Kidney epithelial cell (primary cell): Measurements from ENCODE around the gene LNP1. TPM values are rescaled to one million over a fixed set of nuclear protein-coding genes. Genes with fewer than 3 reads are reported as not detected.

ENCODE experiments used
- DNase-seq: peaks from one replicate; pipeline ENCODE4 v3.0.0-alpha.2; 2010; ENCODE audit warnings: low read depth
- H3K27me3 ChIP-seq: 2 replicates; pipeline ENCODE4 v1.6.0; 2011; ENCODE audit warnings: low read length; ENCODE audit not compliant: control insufficient read depth, insufficient read depth
- H3K36me3 ChIP-seq: 2 replicates; pipeline ENCODE4 v1.5.1; 2011; ENCODE audit warnings: low read length; ENCODE audit not compliant: control insufficient read depth, insufficient read depth
- H3K4me3 ChIP-seq: 2 replicates; pipeline ENCODE4 v1.5.1; 2011; ENCODE audit warnings: low read depth, mild to moderate bottlenecking, control low read depth, low read length
- total RNA-seq: library from RNA; depleted of rRNA; stranded (reverse); fragments of >200 nt; gene quantifications from 2 replicates; pipeline ENCODE4 v1.2.3, GENCODE V29; 2015
- TF ChIP-seq, protein P1 (sequence below): IDR thresholded peaks from 2 replicates; pipeline ENCODE4 v1.5.1; 2011; ENCODE audit warnings: mild to moderate bottlenecking, moderate library complexity, low read length, control low read depth, inconsistent platforms; ENCODE audit not compliant: insufficient read depth, poor library complexity, severe bottlenecking

Gene LNP1
- total RNA-seq, 1 donor from 2014 or later: 1.6 TPM

DNA sequence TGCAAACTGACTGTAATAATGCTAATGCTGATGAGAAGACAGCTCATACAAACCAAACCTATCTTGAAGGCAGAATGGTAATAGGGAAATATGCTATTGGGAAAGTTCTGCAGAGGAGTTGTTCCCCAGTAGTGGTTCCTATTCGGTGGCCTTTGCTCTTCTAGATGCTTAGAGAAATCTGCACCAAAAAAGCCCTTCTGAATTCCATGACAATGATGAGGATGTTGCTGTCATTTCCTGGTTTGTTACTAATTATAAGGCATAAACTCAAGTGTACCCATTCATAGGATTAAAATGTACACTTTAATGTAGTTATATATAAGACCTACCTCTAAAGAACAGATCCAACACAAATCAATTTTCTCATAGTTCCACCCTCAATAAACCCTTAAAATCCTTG lies 30.6 kb upstream of the LNP1 start:
- Histone ChIP-seq H3K4me3 (no peak overlapping the region), H3K36me3 (no peaks in the 10 kb centered on the region), H3K27me3 (no peaks in the 10 kb centered on the region)
- TF ChIP-seq, protein P1, sequence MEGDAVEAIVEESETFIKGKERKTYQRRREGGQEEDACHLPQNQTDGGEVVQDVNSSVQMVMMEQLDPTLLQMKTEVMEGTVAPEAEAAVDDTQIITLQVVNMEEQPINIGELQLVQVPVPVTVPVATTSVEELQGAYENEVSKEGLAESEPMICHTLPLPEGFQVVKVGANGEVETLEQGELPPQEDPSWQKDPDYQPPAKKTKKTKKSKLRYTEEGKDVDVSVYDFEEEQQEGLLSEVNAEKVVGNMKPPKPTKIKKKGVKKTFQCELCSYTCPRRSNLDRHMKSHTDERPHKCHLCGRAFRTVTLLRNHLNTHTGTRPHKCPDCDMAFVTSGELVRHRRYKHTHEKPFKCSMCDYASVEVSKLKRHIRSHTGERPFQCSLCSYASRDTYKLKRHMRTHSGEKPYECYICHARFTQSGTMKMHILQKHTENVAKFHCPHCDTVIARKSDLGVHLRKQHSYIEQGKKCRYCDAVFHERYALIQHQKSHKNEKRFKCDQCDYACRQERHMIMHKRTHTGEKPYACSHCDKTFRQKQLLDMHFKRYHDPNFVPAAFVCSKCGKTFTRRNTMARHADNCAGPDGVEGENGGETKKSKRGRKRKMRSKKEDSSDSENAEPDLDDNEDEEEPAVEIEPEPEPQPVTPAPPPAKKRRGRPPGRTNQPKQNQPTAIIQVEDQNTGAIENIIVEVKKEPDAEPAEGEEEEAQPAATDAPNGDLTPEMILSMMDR: no peak
- no peak for DNase-seq

DNA sequence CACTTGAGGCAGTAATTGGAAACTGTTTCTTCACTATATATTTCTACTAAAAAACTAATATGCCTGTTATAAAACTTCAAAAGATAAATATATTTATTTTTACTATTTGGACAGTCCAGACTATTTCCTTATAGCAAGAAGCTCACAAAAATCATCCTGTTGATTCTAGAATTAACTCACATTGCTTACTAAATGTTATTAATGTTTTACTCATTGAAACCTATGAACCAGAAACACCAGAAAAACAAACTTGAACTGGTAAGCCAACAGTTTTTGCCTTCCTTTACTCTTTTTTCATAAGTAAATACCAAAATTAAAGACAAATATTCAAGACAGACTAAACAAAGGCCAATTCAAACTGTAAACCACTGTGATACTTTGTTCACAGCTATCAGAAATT lies 26.8 kb upstream of the LNP1 start:
- H3K36me3 ChIP-seq: no peaks in the 10 kb centered on the region
- no peak for DNase-seq
- H3K27me3 ChIP-seq: no peaks in the 10 kb centered on the region
- H3K4me3 ChIP-seq: no peak overlapping the region
- TF ChIP-seq, protein P1: no peak

DNA sequence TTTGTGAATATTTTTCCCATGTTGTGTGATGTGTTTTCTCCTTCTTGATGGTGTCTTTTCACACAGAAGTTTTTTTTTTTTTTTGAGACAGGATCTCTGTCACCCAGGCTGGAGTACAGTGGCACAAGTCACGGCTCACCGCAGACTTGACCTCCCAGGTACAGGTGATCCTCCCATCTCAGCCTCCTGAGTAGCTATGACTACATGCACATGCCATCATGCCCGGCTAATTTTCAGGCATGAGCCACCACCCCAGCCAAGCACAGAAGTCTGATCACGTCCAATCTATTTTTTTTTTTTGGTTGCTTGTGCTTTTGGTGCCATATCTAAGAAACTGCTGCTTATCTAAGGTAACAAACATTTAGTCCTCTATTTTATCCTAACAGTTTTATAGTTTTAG lies 25.0 kb upstream of the LNP1 start:
- no peaks in the 10 kb centered on the region for H3K36me3 ChIP-seq
- no peak overlapping the region for H3K4me3 ChIP-seq
- TF ChIP-seq, protein P1: no peak
- DNase-seq: no peak
- H3K27me3 ChIP-seq: no peaks in the 10 kb centered on the region

DNA sequence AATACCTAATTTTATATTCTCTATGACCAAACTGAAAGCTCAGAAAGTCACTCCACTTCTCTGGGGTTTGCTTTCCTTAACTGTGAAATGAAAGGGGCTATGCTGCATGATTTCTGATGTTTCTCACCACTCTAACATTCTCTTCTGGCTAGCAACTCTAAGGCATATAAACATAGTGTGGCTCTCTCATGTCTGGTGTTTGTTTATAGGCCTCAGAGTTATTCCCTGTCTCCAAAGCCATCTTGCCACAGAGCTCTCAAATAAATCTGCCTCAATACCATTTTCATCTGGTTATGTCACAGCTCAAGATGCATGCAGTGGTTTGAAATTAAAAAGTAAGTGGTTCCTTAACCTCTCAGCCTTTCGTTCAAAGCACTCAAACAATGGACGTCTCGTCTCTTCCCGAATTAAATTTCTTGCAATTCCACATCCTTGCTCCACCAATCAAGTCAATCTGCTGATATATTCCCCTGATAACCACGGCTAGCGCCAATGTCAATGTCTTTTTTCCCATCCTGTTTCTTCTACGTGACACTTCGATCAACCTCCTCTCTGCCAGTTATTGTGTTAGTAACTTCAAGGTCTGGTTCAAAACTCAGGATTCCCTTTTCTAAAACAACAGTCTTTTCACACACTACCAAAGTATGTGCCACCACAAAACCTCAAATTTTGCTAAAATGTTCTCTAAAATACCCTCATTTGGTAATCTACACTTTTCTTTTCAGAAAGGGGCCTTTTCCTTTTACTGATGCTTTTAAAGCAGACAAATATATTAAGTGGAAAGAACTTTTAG lies 16.4 kb upstream of the LNP1 start:
- no peak for DNase-seq
- TF ChIP-seq, protein P1: no peak
- H3K36me3 ChIP-seq: no peaks in the 10 kb centered on the region
- no peaks in the 10 kb centered on the region for H3K27me3 ChIP-seq
- no peak overlapping the region for H3K4me3 ChIP-seq

DNA sequence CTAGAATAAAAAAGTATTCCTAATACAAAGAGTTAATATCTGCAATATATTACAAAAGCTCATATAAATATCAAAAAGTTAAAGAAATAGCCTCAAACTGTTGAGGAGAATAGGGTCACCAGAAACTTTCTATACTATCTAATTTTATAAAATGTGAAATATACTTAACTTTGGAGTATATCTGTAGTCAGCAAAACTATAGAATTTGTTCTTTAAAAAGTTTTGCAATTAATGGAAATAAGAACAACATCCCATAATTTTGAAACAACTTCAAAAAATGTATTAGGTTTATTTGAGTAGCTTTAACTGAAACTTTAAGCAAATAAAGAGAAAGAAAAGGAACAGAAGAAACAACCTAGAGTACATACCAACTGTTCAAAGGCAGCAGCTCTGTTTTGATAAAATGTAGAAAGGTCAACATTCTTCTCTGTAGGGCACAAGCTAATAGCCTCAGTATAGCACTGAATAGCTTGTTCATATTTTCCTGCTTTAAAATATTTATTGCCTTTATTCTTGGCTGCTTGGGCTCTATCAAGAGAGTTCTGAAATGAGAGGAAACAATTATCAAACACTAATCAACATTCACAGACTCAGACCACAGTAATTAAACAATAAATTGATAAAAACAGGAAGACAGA lies 14.8 kb upstream of the LNP1 start:
- DNase-seq: no peak
- no peak overlapping the region for H3K4me3 ChIP-seq
- H3K36me3 ChIP-seq: no peaks in the 10 kb centered on the region
- no peaks in the 10 kb centered on the region for H3K27me3 ChIP-seq
- TF ChIP-seq, protein P1: no peak

DNA sequence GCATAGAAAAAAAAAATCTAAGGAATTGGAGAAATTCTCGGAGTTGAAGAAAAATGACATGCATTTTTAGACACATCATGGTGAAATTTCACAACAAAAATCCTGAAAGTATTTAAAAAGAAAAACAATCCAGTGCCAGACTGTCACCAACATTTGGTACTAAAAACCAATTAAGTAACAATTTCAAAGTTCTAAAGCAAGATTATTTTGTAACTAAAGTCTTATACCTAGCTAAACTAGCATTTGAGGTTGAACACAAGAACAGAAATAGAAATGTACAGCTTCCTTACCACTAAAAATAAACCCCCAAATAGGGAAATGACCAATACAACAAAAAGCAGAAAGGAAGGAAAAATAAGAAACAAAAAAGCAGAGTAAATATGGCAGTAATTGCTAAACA lies 12.3 kb upstream of the LNP1 start:
- Histone ChIP-seq H3K27me3 (no peaks in the 10 kb centered on the region), H3K4me3 (no peak overlapping the region), H3K36me3 (no peaks in the 10 kb centered on the region)
- DNase-seq: no peak
- TF ChIP-seq, protein P1: no peak
